Daoy (cell line): ENCODE measurements around the gene CASD1. TPM values are rescaled to one million over a fixed set of nuclear protein-coding genes. Genes with fewer than 3 reads are reported as not detected.

ENCODE experiments used
- DNase-seq: peaks from one replicate; pipeline ENCODE4 v3.0.0-alpha.2; 2015; ENCODE audit warnings: low read depth
- total RNA-seq: library from RNA; depleted of rRNA; stranded (reverse); fragments of >200 nt; shearing (Covaris generic); gene quantifications from 2 replicates; pipeline ENCODE4 v1.2.3, GENCODE V29; 2014; rRNA removed

Gene CASD1
- total RNA-seq, result 12.5 and 15.5 TPM in 2 replicates

GRCh38 chr7:94509264-94509886 is at the start of gene CASD1:
CASD1 (plus strand) TSS chr7:94509809; CDS start chr7:94510085, 276 bp downstream.
- DNase-seq, result peak; percentile 11

DNA sequence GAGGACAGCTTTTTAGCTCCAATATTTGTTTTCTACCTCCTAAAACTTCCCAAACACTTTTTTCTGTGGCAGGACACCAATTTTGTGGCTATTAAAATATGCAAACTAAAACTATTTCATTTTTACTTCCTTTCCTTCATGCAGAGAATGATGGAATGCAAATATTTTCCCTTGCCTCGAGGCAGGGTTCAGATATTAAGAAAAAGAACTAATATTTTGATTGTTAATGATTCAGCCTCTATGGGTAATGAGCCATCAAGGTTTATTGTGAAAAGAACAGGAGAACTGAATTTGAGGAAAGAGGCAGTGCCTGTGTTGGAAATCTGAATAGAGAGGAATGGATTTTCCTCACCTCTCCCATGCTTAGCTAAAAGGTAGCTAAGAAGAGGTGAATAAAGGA is 43.1 kb upstream of the CASD1 start:
- DNase-seq, result no peak

DNA sequence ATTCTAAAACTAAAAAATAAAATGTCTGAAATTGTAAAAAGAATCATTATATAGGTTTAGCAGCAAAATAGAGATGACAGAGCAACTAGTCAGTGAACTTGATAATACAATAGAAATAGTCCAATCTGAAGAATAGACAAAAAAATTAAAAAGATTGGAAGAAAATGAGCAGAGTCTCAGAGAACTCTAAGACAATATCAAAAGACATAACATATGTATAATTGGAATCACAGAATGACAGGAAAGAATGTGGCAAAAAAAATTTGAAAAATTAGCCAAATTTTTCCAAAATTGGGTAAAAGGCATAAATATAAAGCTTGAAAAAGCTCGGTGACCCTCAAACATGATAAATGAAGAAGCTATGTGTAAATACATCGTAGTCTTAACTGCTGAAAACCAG is 38.0 kb upstream of the CASD1 start:
- DNase-seq, result no peak

- no peak for DNase-seq
Observed at GRCh38 chr7:94472608-94473007, 37.0 kb upstream of the CASD1 start.

DNA sequence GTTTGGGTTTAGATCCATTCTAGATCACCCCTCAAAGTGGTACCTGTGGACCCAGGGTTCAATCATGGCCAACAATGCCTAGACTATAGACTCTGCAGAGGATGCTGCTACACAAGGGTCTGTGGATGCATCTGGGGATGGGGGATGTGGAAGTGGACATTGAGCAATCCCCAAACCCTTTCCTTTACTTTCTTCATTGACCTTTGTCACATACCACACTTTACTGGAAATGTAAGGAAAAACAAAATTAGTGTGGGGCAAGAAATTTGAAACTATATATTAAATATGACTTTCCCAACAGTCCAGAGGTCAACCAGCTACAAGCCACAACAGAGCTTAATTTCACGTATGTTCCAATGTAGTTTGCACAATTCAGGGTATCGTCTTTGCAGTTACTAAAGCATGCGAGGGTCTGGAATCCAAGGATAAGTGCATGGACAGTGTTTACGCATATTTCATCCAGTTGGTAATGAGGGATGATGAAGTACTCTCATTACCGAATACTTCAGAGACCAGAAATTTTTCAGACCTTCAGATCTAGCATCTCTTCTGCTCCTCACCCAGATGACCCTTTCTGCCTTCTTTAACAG is 33.3 kb upstream of the CASD1 start:
- no peak for DNase-seq

DNA sequence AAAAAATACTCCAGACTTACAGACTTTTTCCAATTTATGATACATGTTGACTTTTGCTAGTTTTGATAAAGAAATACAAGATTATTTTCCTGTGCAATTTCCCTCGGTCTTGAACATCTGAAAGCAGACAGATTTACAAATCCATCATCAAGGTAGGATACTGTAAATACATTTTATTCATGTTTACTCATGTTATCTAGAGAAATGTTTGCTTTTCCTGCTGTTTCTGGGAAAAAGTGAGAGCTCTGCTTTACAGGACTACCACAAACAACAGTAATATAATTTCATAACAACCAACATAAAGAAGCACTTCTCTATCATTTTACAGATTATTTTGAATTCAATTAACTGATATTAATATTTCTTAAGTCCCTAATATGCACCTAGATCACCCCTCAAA is 31.7 kb upstream of the CASD1 start:
- DNase-seq, result no peak

DNA sequence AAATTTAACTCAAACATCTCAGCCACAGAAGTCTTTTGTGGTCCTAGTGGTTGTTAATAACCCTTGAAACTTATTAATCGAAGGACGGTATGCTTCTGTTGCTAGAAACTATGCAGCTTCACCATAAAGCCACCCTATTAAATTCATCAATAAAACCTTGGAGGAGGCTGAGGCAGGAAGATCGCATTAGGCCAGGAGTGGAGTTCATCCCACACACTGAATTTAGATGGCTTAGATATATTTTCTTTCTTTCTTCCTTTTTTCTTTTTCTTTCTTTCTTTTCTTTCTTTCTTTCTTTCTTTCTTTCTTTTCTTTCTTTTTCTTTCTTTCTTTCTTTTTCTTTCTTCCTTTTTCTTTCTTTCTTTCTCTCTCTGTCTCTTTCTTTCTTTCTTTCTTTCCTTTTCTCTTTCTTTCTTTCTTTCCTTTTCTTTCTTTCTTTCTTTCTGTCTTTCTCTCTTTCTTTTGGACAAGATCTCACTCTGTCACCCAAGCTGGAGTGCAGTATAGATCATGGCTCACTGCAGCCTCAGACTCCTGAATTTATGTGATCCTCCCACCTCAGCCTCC is 30.9 kb upstream of the CASD1 start:
- DNase-seq, result no peak

DNA sequence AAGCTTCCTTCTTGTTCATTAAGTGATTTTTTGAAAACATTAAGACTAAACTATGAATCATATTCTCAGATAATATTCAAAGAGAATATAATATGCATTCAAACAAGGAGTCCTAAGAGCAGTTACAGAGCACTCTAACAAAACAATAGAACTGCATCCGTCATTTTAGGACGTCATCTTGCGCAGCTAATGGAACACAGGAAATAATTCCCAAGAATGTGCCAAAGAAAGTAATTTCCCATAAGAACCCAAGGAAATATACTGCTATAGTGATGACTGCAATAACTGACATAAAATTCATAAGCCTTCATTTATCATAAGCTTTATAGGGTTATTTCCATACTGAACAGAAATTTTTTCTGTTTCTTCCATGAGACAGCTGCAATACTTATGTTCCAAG is 28.3 kb upstream of the CASD1 start:
- no peak for DNase-seq

DNA sequence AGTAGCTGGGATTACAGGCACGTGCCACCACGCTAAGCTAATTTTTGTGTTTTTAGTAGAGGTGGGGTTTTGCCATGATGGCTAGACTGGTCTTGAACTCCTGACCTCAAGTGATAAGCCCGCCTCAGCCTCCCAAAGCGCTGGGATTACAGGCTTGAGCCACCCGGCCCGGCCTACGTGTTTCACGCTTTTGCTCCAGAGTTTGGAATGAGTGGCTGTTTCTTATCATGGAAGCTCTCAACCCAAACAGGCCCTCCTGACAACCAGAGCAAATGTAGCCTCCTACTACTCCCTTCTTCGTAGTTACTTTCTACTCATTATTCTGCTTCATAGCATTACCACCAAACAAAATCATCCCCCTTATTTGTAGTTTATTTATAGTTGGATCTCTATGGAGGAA is 26.8 kb upstream of the CASD1 start:
- no peak for DNase-seq

GRCh38 chr7:94483843-94484242 is 25.8 kb upstream of the CASD1 start:
- no peak for DNase-seq

DNA sequence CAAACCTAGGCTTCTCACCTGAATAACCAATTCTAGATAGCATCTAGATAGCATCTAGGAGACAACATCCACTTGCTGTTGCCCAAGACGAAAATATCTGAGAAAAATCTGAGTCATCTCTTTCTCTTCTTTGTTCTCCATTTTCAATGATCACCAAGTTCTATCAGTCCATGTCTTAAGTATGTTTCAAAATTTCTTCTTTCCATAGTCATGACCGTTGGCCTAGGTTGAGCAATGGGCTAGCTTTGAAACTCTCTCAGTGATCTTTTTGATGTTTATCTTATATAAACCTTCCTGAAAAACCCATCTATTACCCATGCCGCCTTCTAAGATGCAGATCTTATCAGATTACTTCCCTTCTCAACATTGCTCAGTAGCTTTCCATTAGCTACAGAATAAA is 23.4 kb upstream of the CASD1 start:
- DNase-seq, result no peak

DNA sequence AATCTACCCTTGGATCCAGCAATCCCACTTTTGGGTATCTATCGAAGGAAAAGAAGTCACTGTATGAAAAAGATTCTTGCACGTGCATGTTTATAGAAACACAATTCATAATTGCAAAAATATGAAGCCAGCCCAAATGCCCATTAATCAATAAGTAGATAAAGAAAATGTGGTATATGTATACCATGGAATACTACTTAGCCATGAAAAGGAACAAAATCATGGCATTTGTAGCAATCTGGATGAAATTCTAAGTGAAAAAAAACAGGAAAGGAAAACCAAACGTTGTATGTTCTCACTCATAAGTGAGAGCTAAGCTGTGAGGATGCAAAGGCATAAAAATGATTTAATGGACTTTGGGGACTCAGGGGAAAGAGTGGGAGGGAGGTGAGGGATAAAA is 18.2 kb upstream of the CASD1 start:
- DNase-seq, result no peak

- DNase-seq, result no peak
Observed at GRCh38 chr7:94492601-94493000, 17.0 kb upstream of the CASD1 start.

DNA sequence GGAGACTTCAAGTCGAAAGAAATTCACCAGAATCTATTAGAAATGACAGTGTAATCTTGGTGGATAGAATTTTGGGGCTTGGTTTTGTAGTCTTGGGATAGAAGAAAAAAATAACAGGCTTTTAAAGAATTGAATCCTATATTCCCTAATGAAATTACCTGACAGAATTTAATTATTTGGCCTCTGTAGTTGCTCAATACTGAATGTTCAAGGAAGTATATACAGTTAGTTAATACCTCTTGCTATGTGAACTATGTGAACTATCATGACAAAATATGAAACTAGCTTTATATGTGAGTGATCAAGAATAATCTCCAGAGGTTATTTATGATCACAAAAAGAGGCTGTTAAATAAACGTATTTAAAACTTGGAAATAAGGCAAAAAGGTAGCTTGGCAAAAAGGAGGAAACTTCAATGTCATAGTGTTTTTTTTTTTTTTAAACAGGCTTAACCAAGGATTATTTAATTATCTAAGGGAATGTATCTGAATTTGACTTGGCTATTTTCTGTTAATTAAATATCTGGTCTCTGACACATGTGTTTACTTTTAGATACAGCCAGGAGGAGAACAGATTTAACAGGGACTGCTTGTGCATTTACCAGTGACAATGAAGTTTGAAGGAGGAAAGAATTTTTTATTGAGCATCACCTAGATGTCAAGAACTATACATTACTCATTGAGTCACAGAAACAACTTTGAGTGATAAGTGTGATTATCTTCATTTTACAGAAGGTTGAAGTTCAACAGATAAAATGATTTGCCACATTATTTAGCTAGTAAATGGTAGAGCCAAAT is 11.5 kb upstream of the CASD1 start:
- DNase-seq, result no peak

DNA sequence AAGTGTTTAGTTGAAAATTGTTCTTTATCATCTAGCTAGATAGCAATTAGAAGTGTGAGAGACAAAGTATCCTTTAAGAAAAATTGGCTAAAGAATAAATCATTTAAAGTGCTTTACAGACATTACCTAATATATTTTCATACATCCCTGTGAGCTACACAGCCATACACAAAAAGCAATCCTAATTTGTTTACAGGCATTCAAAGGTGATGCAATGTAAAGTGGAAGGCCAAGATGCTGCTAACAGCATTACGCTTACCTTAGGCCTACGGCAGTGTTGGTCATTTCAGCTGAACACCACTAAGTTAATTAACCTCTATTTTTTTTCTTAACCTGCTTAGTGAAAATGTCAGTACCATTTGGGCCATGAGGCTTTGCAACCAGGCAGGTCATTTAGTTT is 10.7 kb upstream of the CASD1 start:
- no peak for DNase-seq

GRCh38 chr7:94507462-94507861 is 2.1 kb upstream of the CASD1 start:
- no peak for DNase-seq

DNA sequence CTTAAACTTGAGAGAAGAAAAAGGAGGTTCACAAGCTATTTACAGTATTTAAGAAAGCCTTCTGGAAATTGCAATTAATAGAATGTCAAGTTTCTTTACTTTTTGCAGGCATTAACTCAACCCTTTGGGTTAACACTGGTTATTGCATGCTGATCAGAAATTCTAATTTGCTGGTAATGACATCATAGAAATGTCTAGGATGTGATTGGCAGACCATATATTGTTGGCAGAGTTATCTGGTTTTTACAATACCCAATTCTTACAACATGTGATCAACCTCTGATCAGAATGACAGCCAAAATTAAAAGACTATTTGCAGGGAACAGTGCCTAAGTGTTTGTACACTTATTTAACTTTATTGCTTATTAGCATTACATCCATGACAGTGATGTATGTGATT is 1.6 kb upstream of the CASD1 start:
- DNase-seq, result no peak

GRCh38 chr7:94509887-94510581 is 425 bp downstream of the CASD1 start:
- DNase-seq, result peak; percentile 73

GRCh38 chr7:94510582-94511496 is 1.2 kb downstream of the CASD1 start:
- DNase-seq, result peak; percentile 37

- DNase-seq, result no peak
Observed at GRCh38 chr7:94511718-94512117, 2.1 kb downstream of the CASD1 start.
